CD14-positive monocyte (primary cell): Measurements from ENCODE around the gene TAF4. TPM values are rescaled to one million over a fixed set of nuclear protein-coding genes. Genes with fewer than 3 reads are reported as not detected.

ENCODE experiments used
- DNase-seq, 3 donors: peaks; one replicate each; pipeline ENCODE4 v3.0.0-alpha.2; 2011 to 2022
- H2AFZ ChIP-seq: 2 replicates; pipeline ENCODE4 v1.6.0; 2012; ENCODE audit warnings: mild to moderate bottlenecking, low read depth, low read length, inconsistent platforms; ENCODE audit not compliant: insufficient read depth, poor library complexity, severe bottlenecking
- H3K27ac ChIP-seq, 2 donors: 1 replicate in 1 of 2; 2 replicates in 1 of 2; pipeline ENCODE4 v1.5.1; 2012 to 2013; ENCODE audit warnings: low read length in 2 of 2, control low read depth in 1 of 2, inconsistent platforms in 1 of 2, low read depth in 1 of 2, mild to moderate bottlenecking in 1 of 2
- H3K27me3 ChIP-seq, 2 donors: one replicate each; pipeline versions ENCODE4 v1.6.0 to v1.6.1; 2011 to 2013; ENCODE audit warnings: low read length in 2 of 2; ENCODE audit not compliant: control insufficient read depth in 2 of 2, insufficient read depth in 2 of 2
- H3K36me3 ChIP-seq, 2 donors: replicated peaks in 1 of 2; 1 replicate in 1 of 2; 2 replicates in 1 of 2; pipeline versions ENCODE4 v1.5.1 to v1.6.1; 2012 to 2013; ENCODE audit warnings: low read length in 2 of 2, control low read depth in 1 of 2, inconsistent platforms in 1 of 2, mild to moderate bottlenecking in 1 of 2; ENCODE audit not compliant: insufficient read depth in 2 of 2, control insufficient read depth in 1 of 2
- H3K4me1 ChIP-seq, 2 donors: 1 replicate in 1 of 2; 2 replicates in 1 of 2; pipeline versions ENCODE4 v1.5.1 to v1.6.1; 2012 to 2013; ENCODE audit warnings: low read length in 2 of 2, control low read depth in 1 of 2, inconsistent platforms in 1 of 2, mild to moderate bottlenecking in 1 of 2, moderate library complexity in 1 of 2; ENCODE audit not compliant: insufficient read depth in 2 of 2, control insufficient read depth in 1 of 2
- H3K4me2 ChIP-seq: replicated peaks from 2 replicates; pipeline ENCODE3; 2012; ENCODE audit warnings: low read length, moderate library complexity, mild to moderate bottlenecking; ENCODE audit not compliant: poor library complexity, severe bottlenecking; ENCODE audit errors: extremely low read depth
- H3K4me3 ChIP-seq, 3 experiments: fragments of 200-600 bp in 1 of 3; sonication (generic) in 1 of 3; replicated peaks in 1 of 3; 1 replicate in 2 of 3; 2 replicates in 1 of 3; pipeline ENCODE4 v1.5.1; 2011 to 2013; ENCODE audit warnings: low read length in 3 of 3, mild to moderate bottlenecking in 3 of 3, control low read depth in 2 of 3, low read depth in 2 of 3, inconsistent platforms in 1 of 3, moderate library complexity in 1 of 3
- H3K79me2 ChIP-seq: 2 replicates; pipeline ENCODE4 v1.6.0; 2012; ENCODE audit warnings: mild to moderate bottlenecking, control low read depth, inconsistent platforms, low read length, moderate library complexity; ENCODE audit not compliant: insufficient read depth
- H3K9ac ChIP-seq: 2 replicates; pipeline ENCODE4 v1.6.0; 2017; ENCODE audit warnings: low read length, mild to moderate bottlenecking; ENCODE audit not compliant: insufficient read depth, poor library complexity, severe bottlenecking
- H3K9me3 ChIP-seq, 2 donors: replicated peaks in 1 of 2; 1 replicate in 1 of 2; 2 replicates in 1 of 2; pipeline versions ENCODE4 v1.5.1 to v1.6.1; 2012 to 2013; ENCODE audit warnings: low read length in 2 of 2, control low read depth in 1 of 2; ENCODE audit not compliant: control insufficient read depth in 1 of 2, insufficient read depth in 1 of 2
- H4K20me1 ChIP-seq: 2 replicates; pipeline ENCODE4 v1.6.0; 2012; ENCODE audit warnings: mild to moderate bottlenecking, low read length, control low read depth, moderate library complexity; ENCODE audit not compliant: insufficient read depth
- H3K27ac Mint-ChIP-seq, 7 donors: one replicate each; pipeline ENCODE4 v1.8.0; 2020; ENCODE audit warnings: mild to moderate bottlenecking in 7 of 7, mixed read lengths in 7 of 7, moderate library complexity in 6 of 7, inconsistent platforms in 2 of 7
- H3K27me3 Mint-ChIP-seq, 3 donors: one replicate each; pipeline ENCODE4 v1.8.0; 2021 to 2022; ENCODE audit warnings: low read depth in 3 of 3, mild to moderate bottlenecking in 3 of 3, mixed read lengths in 3 of 3, moderate library complexity in 3 of 3, inconsistent platforms in 1 of 3
- H3K36me3 Mint-ChIP-seq, 2 donors: one replicate each; pipeline ENCODE4 v1.8.0; 2020; ENCODE audit warnings: mixed read lengths in 2 of 2, inconsistent platforms in 1 of 2, mild to moderate bottlenecking in 1 of 2
- H3K4me1 Mint-ChIP-seq: one replicate; pipeline ENCODE4 v1.8.0; 2020; ENCODE audit warnings: mild to moderate bottlenecking, mixed read lengths
- H3K4me3 Mint-ChIP-seq, 2 donors: one replicate each; pipeline ENCODE4 v1.8.0; 2020; ENCODE audit warnings: mild to moderate bottlenecking in 2 of 2, mixed read lengths in 2 of 2, moderate library complexity in 1 of 2
- H3K9me3 Mint-ChIP-seq, 7 donors: one replicate each; pipeline ENCODE4 v1.8.0; 2020 to 2022; ENCODE audit warnings: mixed read lengths in 7 of 7, mild to moderate bottlenecking in 6 of 7, moderate library complexity in 6 of 7, inconsistent platforms in 2 of 7
- whole genome bisulfite sequencing: methylation state at CpG from one replicate; pipeline ENCODE4 v1.1.5; 2013; ENCODE audit warnings: missing lambda C conversion rate; ENCODE audit not compliant: insufficient coverage; 5-methylcytosine and 5-hydroxymethylcytosine counted together
- intact Hi-C, 2 donors: fragments of 100-400 bp; cut with micrococcal nuclease; formaldehyde crosslinking; loops; one replicate each; pipeline versions ENCODE4 v1.15.0 to v1.15.1; 2023
- polyA plus RNA-seq, 3 donors: library from polyadenylated mRNA; depleted of rRNA in 1 of 3; unstranded in 2 of 3; stranded (reverse) in 1 of 3; fragments of 300-500 nt in 2 of 3; fragments of >200 nt in 1 of 3; fragmentation: Illumina TruSeq in 2 of 3; gene quantifications; 1 replicate in 2 of 3; 2 replicates in 1 of 3; pipeline ENCODE4 v1.2.3, GENCODE V29; 2012 to 2021
- TF ChIP-seq, protein P1 (sequence below): fragments of 200-600 bp; IDR thresholded peaks from one replicate; pipeline ENCODE4 v1.8.0; 2022; ENCODE audit warnings: antibody characterized with exemption, mild to moderate bottlenecking

Gene TAF4
- polyA plus RNA-seq, 3 donors: 0.48 to 14.9 (median 0.99) TPM

DNA sequence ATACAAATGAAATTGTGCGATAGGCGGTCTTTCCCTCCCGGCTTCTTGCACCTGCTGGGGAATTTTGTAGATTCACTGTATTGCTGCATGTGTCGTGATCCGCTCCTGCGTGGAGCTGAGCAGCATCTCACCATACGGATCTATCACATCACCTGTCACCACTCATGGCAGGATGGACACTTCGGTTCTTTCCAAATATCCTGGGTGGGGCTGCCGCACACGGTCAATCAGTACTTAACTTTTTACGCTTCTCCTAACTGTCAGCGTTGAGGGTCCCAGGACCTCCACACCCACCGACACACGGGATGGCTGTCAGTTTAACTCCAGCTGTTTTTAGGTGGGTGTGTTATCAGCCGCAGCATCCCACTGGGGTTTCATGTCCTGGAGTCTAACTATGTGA, 19.2 kb downstream of the TAF4 start:
- WGBS: 100% methylated on average over 11 of the region's 15 CpGs
- no peaks in the 10 kb centered on the region for H3K27me3 ChIP-seq
- peaks cover 0 to 2% (median 0%) of the 10 kb centered on the region in 3 donors for H3K27me3 Mint-ChIP-seq
- no peak overlapping the region for H3K4me3 Mint-ChIP-seq
- peaks cover 0 to 5% of the 10 kb centered on the region in 2 donors for H3K36me3 ChIP-seq
- no peak overlapping the region for H2AFZ ChIP-seq
- no peak overlapping the region for H3K27ac Mint-ChIP-seq
- peaks cover 15% of the 10 kb centered on the region for H3K4me1 Mint-ChIP-seq
- H3K4me3 ChIP-seq: no peak overlapping the region
- H3K9me3 Mint-ChIP-seq: peaks cover 0 to 6% (median 3%) of the 10 kb centered on the region in 7 donors
- DNase-seq: no peak
- TF ChIP-seq, protein P1, sequence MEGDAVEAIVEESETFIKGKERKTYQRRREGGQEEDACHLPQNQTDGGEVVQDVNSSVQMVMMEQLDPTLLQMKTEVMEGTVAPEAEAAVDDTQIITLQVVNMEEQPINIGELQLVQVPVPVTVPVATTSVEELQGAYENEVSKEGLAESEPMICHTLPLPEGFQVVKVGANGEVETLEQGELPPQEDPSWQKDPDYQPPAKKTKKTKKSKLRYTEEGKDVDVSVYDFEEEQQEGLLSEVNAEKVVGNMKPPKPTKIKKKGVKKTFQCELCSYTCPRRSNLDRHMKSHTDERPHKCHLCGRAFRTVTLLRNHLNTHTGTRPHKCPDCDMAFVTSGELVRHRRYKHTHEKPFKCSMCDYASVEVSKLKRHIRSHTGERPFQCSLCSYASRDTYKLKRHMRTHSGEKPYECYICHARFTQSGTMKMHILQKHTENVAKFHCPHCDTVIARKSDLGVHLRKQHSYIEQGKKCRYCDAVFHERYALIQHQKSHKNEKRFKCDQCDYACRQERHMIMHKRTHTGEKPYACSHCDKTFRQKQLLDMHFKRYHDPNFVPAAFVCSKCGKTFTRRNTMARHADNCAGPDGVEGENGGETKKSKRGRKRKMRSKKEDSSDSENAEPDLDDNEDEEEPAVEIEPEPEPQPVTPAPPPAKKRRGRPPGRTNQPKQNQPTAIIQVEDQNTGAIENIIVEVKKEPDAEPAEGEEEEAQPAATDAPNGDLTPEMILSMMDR: no peak
- H3K27ac ChIP-seq: no peak overlapping the region
- intact Hi-C loops: no loop called here
- no peak overlapping the region for H3K4me2 ChIP-seq
- no peak overlapping the region for H3K9ac ChIP-seq
- H3K4me1 ChIP-seq: no peaks in the 10 kb centered on the region
- peaks cover 13 to 22% of the 10 kb centered on the region in 2 donors for H3K36me3 Mint-ChIP-seq
- H4K20me1 ChIP-seq: peaks cover 97% of the 10 kb centered on the region
- no peaks in the 10 kb centered on the region for H3K9me3 ChIP-seq
- H3K79me2 ChIP-seq: peaks cover 98% of the 10 kb centered on the region

DNA sequence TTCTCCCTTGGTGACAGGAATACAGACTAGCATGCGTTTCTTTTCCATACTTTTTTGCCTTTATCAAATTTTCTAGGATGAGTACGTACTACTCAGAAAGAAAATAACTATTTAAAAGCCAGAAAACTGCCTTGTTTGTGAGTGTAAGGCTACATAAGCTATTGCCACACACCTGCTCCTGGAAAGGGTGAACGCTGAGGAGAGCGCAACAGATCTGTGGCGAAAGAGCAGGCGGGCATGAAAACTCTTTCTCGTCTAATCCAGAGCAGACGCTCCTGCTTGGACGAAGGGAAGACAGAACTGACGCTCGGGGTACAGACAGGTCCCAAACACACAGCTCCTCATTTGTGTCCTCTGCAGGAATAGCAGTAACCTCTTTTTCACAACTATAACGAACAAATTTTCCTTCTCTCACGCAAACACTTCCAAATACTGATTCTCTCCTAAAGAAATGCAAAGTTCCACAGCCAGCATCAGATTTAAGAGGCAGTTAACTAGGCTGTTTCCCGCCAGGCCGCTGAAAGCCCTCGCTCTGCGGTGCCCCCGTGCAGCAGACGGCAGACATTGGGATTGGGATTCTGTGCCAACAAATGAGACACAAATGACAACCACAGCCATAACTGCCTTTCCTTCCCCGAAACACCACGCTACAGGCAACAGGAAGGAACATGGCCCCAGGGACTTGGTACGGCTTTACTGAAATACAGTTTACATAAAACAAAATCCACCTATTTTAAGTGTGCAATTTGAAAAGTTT, 20.0 kb downstream of the TAF4 start:
- no peak overlapping the region for H2AFZ ChIP-seq
- no peak for DNase-seq
- H3K4me2 ChIP-seq: no peak overlapping the region
- peaks cover 0 to 4% of the 10 kb centered on the region in 2 donors for H3K9me3 ChIP-seq
- Mint-ChIP-seq H3K4me3 (no peak overlapping the region), H3K9me3 (peaks cover 1 to 9% (median 4%) of the 10 kb centered on the region in 7 donors), H3K36me3 (peaks cover 15 to 22% of the 10 kb centered on the region in 2 donors), H3K27ac (peak overlapping the region in 2 of 7 donors; percentile 3 to 73), H3K4me1 (peaks cover 13% of the 10 kb centered on the region), H3K27me3 (peaks cover 0 to 2% (median 2%) of the 10 kb centered on the region in 3 donors)
- peaks cover 98% of the 10 kb centered on the region for H3K79me2 ChIP-seq
- peaks cover 90% of the 10 kb centered on the region for H4K20me1 ChIP-seq
- no peaks in the 10 kb centered on the region for H3K27me3 ChIP-seq
- TF ChIP-seq, protein P1: no peak
- no peak overlapping the region for H3K9ac ChIP-seq
- H3K36me3 ChIP-seq: peaks cover 0 to 5% of the 10 kb centered on the region in 2 donors
- intact Hi-C loops: no loop called here
- H3K27ac ChIP-seq: no peak overlapping the region
- WGBS: 81% methylated on average over 17 of the region's 22 CpGs
- no peaks in the 10 kb centered on the region for H3K4me1 ChIP-seq
- no peak overlapping the region for H3K4me3 ChIP-seq
